G401.6 (cell line): Measurements from ENCODE around the gene KCNK6.
"Not testable (repeated sequence)": the region's sequence is repeated elsewhere in the genome, so short reads cannot be mapped to it uniquely, and the experiment has no call there.

Experiments used
- FAIRE-seq: peaks from 2 replicates; lab custom pipeline; 2012; peaks lifted over from hg19 to GRCh38; lab: Jason Lieb, UNC

KCNK6 gene

DNA sequence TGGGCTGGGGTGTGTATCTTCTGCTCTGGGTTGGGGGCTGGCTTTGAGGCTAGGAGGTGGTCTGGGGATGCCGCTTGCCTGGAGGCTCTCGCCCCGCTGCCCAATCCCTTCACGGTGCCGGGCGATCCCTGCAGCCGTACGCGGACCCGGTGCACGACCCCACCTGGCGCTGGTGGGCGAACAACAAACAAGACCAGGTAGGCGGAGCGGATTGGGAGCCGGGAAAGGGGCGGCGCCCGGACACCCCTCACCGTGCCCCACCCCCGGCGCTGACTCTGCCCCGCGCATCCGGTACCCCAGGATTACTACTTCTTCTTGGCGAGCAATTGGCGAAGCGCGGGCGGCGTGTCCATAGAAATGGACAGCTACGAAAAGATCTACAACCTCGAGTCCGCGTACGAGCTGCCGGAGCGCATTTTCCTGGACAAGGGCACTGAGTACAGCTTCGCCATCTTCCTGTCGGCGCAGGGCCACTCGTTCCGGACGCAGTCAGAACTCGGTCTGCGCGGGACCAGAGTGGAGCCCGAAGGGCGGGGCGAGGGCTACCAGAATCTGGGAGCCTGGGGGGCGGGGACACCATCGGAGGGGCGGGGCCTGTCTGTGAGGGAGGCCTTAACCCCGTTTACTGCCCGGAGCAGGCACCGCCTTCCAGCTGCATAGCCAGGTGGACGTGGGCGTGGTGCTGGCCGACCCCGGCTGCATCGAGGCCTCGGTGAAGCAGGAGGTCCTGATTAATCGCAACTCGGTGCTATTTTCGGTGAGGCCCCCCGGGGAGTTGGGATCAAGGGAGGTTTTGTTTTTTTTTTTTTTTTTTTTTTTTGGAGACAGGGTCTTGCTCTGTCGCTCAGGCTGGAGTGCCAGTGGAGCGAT is 42.7 kb downstream of the KCNK6 start:
- FAIRE-seq = peak; percentile 60

DNA sequence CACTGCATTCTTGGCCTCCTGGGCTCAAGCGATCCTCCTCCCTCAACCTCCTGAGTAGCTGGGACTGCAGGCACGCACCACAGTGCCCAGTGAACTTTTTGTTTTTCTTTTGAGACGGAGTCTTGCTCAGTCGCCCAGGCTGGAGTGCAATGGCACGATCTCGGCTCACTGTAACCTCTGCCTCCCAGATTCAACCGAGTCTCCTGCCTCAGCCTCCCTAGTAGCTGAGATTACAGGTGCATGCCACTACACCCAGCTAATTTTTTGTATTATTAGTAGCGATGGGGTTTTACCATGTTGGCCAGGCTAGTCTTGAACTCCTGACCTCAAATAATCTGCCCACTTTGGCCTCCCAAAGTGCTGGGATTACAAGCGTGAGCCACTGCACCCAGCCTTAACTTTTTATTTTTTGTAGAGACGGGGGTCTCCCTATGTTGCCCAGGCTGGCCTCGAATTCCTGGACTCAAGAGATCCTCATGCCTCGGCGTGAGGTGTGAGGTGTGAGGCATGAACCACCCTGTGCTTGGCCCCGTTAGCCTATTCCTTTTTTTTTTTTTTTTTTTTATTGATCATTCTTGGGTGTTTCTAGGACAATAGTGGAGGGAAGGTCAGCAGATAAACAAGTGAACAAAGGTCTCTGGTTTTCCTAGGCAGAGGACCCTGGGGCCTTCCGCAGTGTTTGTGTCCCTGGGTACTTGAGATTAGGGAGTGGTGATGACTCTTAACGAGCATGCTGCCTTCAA is 43.5 kb downstream of the KCNK6 start:
- not testable (repeated sequence) for FAIRE-seq

DNA sequence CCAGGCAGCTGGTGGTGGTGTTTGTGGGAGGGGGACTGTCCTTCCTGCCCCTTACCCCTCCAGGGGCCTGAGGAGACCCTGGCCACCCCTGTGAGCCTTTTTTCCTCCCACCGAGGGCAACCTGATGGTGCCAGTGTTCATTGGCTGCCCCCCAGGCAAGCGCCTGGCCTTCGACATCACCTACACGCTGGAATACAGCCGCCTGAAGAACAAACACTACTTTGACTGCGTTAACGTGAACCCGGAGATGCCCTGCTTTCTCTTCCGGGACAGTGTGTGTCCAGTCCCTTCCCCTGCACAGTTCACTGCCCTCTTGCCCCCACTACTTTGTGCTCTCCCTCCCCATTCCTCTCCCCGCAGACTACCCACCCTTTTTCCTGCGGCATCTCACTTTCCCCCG is 47.4 kb downstream of the KCNK6 start:
- FAIRE-seq = no peak

DNA sequence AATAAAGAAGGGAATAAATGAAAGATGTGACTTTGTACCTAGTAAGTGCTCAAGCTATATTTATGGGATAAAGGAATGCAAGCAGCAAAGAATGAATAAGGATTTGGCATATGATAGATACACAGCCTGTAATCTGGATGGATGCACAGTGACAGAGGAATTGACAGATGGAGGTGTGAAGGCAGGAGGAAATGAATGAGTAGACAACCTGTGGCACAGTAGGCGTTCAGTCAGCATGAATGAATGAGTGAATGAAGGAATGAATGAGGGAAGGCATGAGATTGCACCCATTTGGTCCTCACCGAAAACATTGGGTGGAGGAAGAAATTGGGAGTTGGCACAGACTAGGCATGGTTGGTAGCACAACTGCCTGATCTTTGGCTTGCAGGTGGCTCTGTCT is 49.9 kb downstream of the KCNK6 start:
- no peak for FAIRE-seq

DNA sequence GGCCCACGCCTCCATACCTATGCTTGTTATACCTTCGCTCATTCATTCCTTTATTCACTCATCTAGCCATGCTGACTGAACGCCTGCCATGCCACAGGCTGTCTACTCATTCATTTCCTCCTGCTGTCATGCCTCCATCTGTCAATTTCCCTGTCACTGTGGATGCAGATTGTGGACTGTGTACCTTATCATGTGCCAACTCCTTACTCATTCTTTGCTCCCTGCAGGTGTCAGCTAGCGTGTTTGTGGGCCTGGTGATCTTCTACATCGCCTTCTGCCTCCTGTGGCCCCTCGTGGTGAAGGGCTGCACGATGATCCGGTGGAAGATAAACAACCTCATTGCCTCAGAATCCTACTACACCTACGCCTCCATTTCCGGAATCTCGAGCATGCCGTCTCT is 50.7 kb downstream of the KCNK6 start:
- no peak for FAIRE-seq

DNA sequence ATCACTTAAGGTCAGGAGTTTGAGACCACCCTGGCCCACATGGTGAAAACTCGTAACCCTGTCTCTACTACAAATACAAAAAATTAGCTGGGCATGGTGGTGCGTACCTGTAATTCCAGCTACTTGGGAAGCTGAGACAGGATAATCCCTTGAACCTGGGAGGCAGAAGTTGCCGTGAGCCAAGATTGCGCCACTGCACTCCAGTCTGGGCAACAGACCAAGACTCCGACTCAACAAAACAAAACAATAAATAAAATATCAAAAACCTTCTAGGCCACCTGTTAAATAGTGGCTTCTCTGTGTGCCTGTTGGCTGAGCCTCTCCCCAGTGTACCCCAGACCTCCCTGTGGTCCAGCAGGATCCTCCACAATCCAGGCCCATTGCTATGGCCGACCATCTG is 51.4 kb downstream of the KCNK6 start:
- no peak for FAIRE-seq

DNA sequence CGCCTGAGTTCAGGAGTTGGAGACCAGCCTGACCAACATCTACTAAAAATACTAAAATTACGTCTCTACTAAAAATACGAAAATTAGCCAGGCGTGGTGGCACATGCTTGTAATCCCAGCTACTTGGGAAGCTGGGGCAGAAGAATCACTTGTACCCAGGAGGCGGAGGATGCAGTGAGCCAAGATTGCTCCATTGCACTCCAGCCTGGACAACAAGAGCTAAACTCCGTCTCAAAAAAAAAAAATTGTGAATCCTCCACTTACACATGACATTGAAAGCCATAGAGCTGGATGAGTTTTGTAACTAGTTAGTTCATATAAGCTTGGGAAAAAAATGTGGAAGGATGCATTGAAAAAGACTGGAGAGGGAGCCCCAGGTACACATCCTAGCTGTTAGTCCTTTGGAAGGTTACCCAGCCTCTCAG is 54.3 kb downstream of the KCNK6 start:
- FAIRE-seq = no peak

DNA sequence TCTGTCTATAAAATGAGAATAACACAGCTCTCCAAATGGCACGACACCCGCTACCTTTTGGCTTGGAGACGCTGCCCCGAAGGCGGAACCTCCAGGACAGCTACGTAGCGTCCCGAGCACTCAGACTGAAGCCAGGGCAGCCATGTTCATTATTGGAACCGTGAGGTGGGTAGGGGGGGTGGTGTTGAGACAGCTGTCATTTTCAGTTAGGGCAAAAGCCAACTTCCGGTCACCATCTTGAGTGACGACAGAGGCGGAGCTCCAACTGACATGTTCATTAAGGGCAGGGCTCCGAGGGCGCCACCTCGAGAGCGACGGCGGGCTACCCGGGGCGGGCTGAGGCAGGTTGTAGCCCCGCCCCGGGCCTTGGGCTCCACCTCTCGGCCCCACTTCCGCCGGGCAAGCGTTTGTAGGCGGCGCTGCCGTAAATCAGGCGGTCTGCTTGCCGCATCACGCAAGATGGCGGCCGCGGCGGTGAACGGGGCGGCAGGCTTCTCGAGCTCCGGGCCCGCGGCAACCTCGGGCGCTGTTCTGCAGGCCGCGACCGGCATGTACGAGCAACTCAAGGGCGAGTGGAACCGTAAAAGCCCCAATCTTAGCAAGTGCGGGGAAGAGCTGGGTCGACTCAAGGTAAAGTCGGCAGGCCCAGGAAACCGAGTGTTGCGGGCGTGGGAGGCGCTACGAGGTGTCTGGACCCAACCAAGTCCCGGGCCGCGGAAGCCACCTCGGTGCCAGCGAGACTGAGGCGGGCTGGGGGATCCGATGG is 54.9 kb downstream of the KCNK6 start, which contains the start of gene PSMD8:
TSS of gene PSMD8 (plus strand) at position 240 of the 766 bp plus-strand sequence. CDS start at position 271, 31 bp downstream.
- peak; percentile 99 for FAIRE-seq

DNA sequence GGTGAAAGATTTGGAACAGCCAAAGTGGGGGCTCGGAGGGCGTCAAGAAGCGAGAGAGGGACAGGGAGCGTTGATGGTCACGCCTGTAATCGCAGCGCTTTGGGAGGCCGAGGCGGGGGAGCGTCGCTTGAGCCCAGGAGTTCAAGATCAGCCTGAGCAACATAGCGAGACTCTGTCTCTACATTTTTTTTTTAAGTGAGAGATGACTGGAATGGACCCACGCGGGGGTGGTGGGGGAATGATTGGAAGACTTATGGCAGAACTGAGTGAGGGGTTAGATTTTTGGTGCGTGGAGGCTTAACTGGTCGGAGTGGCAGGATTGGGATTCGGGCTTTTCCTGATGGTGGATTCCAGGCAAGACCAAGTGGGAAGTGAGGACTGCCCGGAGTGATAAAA is 55.5 kb downstream of the KCNK6 start:
- FAIRE-seq = no peak

DNA sequence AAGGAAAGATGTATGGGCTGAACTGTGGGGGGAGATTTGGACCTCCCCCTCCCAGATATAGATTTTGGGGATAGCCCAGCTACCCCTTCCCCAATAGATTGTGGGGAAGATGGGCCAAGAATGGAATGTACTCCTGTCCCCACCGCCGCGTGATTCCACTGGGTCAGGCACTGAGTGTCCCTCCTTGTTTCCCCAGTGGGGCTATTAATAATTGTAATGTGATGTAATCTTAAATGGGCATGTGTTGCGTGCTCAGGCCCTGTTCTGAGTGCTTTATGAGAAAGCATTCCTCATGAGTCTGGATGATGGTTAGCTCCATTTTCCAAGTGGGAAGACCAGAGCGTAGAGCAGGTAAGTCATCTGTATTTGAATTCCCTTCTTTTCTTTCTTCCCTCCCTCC is 56.1 kb downstream of the KCNK6 start:
- no peak for FAIRE-seq

DNA sequence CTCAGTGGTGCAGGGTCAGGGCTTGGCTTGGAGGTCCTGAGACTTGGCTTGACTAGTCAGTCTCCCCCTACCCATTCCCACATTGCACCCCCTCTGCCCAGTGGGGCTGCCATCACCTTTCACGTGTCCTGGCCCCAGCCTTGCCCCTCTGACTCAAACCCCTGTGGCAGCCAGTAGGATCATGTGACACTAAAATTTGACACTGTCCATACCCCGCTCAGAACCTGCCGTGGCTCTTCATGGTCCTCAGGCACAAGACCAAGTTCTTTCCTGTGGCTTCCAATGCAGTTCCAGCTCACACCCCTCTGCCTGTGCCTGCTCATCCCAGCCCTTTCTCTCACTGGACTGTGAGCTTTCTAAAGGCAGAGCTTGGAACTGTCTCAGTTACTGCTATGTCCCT is 56.9 kb downstream of the KCNK6 start:
- no peak for FAIRE-seq

DNA sequence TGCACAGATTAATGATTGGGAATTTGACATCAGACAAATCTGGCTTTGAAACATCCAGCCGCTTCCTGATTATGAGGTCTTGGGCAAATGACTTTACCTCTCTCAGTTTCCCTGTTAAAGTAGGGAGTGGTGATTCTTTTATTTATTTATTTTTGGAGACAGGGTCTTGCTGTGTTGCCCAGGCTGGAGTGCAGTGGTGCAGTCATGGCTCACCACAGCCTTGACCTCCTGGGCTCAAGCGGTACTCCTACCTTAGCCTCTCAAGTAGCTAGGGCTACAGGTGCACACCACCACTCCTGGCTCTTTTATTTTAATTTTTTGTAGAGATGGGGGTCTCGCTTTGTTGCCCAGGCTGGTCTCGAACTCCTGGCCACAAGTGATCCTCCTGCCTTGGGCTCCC is 57.4 kb downstream of the KCNK6 start:
- no peak for FAIRE-seq

DNA sequence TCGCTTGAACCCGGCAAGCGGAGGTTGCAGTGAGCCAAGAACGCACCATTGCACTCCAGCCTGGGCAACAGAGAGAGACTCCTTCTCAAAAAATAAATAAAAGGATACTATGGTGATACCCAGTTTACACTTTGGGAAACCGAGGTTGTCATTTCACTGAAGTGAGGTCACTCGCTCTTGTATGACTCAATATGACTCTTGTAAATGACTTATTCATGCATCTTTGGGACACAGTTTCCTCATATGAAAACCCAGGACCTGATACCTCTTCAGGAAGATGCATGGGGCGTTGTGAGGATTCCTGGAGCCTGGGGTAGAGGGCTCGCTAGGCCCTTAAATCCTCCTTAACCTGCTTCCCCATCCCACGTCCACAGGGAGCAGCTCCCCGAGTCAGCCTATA is 59.2 kb downstream of the KCNK6 start:
- no peak for FAIRE-seq

DNA sequence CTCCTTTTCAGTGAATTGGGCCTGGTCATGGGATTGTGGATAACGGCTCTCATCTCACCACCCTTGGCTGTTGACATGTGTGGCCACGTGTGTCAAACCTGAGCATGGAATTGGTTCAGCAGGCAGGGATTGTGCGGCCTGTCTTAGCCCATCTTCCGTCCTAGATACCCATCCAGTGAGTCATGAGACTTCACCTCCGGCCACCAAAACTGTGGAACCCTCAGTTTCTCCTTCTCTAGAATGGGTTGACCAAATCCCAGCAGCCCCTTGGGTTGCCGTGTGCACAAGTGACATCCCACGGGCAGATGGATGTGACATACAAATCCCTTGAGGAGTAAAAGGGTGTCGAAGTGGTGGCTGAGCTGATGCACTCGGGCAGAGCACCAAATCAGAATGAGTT is 61.5 kb downstream of the KCNK6 start:
- FAIRE-seq = no peak
